Spleen (tissue), 7 donors: ENCODE data around the gene CES3.

ENCODE experiments used
- POLR2A ChIP-seq, 3 donors: fragments of 450-650 bp; IDR thresholded peaks; one replicate each; pipeline ENCODE4 v1.5.1; 2017; ENCODE audit warnings: antibody characterized with exemption in 3 of 3, mild to moderate bottlenecking in 1 of 3
- POLR2AphosphoS5 ChIP-seq, 3 donors: sonication (generic); formaldehyde crosslinking; IDR thresholded peaks; one replicate each; pipeline ENCODE4 v1.5.1; 2017; ENCODE audit warnings: antibody characterized with exemption in 3 of 3
- TF ChIP-seq, protein P1 (sequence below), 11 experiments: fragments of 200-600 bp in 7 of 11; fragments of 450-650 bp in 4 of 11; sonication (generic) in 4 of 11; IDR thresholded peaks in 8 of 11; conservative IDR thresholded peaks in 3 of 11; 1 replicate in 7 of 11; 2 replicates in 4 of 11; pipeline versions ENCODE4 v1.4.0 to v1.8.0; 2016 to 2021; ENCODE audit warnings: antibody characterized with exemption in 11 of 11, inconsistent platforms in 4 of 11, mild to moderate bottlenecking in 1 of 11
- donor health status: DM: no; HTN: no; CAD: no; lungs with moderate emphysema.
- donor health status: DM: no; HTN: no; CAD: no.
- donor health status: DM: no; HTN: no; CAD: no.

GRCh38 chr16:67006930-67007658 is 46.0 kb downstream of the CES3 start:
- TF ChIP-seq, protein P1, sequence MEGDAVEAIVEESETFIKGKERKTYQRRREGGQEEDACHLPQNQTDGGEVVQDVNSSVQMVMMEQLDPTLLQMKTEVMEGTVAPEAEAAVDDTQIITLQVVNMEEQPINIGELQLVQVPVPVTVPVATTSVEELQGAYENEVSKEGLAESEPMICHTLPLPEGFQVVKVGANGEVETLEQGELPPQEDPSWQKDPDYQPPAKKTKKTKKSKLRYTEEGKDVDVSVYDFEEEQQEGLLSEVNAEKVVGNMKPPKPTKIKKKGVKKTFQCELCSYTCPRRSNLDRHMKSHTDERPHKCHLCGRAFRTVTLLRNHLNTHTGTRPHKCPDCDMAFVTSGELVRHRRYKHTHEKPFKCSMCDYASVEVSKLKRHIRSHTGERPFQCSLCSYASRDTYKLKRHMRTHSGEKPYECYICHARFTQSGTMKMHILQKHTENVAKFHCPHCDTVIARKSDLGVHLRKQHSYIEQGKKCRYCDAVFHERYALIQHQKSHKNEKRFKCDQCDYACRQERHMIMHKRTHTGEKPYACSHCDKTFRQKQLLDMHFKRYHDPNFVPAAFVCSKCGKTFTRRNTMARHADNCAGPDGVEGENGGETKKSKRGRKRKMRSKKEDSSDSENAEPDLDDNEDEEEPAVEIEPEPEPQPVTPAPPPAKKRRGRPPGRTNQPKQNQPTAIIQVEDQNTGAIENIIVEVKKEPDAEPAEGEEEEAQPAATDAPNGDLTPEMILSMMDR (IDR thresholded peaks at IDR 0.05 in 8 of 11, conservative IDR thresholded peaks at IDR 0.05 in 3 of 11) = no peak
- TF ChIP-seq POLR2A (IDR thresholded peaks at IDR 0.05) (no peak), POLR2AphosphoS5 (IDR thresholded peaks at IDR 0.05) (no peak)
